ENCODE measurements around the gene GPR108. TPM values are rescaled to one million over a fixed set of nuclear protein-coding genes. Genes with fewer than 3 reads are reported as not detected.

GPR108 gene
- total RNA-seq, 1 donor from 2014 or later = 87.0 TPM

DNA sequence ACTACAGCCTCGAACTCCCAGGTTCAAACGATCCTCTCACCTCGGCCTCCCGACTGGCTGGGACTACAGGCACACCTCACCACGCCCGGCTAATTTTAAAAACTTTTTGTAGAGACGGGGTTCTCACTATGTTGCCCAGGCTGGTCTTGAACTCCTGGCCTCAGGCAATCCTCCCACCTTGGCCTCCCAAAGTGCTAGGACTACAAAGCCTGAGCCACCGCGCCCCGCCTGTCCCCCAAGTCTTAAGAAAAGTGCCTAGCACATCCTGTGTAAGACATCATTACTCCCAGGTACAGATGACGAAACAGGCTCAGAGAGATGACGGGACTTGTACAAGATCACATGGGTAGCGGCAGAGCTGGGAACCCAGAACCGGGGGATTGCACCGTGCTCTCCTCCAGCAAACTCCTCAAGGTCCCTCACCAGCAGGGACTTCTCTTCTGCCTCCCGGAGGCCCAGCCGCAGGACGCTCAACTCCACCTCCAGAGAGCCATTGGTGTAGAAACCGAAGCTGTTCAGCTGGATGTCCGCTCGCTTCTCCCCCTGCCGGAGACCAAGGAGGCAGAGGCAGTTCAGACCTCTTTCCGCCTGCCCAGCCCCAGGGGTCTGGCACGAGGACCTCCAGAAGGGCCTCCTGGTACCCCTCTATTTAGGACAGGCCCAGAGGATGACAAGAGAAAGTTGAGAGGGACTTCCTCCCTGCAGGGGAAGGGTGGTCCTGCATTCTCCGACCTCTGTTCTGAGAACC, 1.0 kb downstream of the GPR108 start:
- intact Hi-C loops (cut with DNase I) = no loop called here
- H3K9me3 ChIP-seq = no peaks in the 10 kb centered on the region
- no peaks in the 10 kb centered on the region for H3K27me3 ChIP-seq (ENCODE audit: low read depth)
- H3K36me3 ChIP-seq = peaks cover 27% of the 10 kb centered on the region
- ATAC-seq (peak; percentile 26 to 28), DNase-seq (peak; percentile 87)
- peak overlapping the region; percentile 94 for H3K27ac ChIP-seq
- TF ChIP-seq, protein P1, sequence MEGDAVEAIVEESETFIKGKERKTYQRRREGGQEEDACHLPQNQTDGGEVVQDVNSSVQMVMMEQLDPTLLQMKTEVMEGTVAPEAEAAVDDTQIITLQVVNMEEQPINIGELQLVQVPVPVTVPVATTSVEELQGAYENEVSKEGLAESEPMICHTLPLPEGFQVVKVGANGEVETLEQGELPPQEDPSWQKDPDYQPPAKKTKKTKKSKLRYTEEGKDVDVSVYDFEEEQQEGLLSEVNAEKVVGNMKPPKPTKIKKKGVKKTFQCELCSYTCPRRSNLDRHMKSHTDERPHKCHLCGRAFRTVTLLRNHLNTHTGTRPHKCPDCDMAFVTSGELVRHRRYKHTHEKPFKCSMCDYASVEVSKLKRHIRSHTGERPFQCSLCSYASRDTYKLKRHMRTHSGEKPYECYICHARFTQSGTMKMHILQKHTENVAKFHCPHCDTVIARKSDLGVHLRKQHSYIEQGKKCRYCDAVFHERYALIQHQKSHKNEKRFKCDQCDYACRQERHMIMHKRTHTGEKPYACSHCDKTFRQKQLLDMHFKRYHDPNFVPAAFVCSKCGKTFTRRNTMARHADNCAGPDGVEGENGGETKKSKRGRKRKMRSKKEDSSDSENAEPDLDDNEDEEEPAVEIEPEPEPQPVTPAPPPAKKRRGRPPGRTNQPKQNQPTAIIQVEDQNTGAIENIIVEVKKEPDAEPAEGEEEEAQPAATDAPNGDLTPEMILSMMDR (IDR thresholded peaks at IDR 0.05) = peak; percentile 62
- H3K4me3 ChIP-seq = peak overlapping the region; percentile 74
- peaks cover 40% of the 10 kb centered on the region for H3K4me1 ChIP-seq

DNA sequence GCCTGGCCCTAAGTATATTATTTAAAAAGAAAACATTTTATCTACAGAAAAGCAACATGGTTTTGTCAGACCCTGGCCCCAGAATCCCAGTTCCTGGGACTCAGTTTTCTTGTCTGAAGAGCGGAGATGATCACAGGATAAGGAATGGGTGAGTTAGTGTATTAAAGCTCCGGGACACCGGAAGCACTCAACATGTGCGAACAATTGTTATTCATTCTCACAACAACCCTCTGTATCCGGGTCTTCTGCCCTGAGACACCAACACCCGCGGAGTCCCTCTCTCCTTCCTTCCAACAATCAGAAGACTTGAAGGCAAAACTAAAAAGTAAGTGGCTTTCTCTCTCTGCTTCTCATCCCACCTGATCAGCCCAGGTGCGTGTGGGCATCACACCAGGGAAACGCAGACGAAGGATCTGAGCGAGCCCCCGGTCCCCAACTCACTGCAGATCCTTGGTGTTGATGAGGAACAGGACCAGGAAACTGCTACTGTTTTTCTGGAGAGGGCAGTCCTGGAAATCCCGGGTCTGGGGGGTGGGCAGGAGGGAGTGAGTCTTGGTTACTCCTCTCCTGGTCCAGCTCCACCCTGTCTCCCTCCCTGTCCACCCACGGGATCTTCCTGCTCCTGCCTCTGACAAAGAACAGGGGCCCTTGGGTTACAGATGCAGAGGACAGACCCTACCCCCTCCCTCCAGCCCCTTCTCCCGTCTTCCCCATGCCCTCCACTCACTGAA, 2.0 kb downstream of the GPR108 start:
- peaks cover 33% of the 10 kb centered on the region for H3K4me1 ChIP-seq
- DNase-seq = no peak

DNA sequence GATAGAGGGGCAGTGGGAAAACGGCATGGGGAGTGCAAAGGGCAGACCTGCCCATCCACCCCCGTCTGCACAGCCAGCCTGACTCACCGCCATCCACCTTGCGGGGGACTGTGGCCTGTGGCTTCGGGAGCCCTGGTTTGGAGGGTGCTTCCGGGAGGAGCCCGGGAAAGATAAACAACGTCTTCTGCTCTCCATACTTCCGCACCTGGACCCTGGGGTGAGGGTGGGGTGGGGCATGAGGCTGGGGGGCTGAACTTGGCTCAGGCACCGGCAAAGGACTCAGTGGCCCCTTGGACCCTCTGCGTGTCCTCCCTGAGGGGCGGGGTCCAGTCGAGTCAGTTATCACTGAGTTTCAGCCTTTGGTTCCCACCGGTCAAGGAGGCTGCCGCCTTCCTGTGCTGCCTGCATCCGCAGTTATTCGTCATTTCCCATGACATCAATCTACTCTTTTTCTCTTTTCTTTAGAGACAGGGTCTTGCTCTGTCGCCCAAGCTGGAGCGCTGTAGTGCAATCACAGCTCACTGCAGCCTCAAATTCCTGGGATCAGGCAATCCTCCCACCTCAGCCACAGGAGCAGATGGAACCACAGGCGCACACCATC, 3.2 kb downstream of the GPR108 start:
- H3K4me3 ChIP-seq = no peak overlapping the region
- intact Hi-C loops (cut with DNase I) = no loop called here
- no peaks in the 10 kb centered on the region for H3K27me3 ChIP-seq (ENCODE audit: low read depth)
- H3K36me3 ChIP-seq = peaks cover 27% of the 10 kb centered on the region
- H3K9me3 ChIP-seq = no peaks in the 10 kb centered on the region
- ATAC-seq (no peak), DNase-seq (peak; percentile 42)
- H3K4me1 ChIP-seq = peaks cover 30% of the 10 kb centered on the region
- TF ChIP-seq, protein P1 (IDR thresholded peaks at IDR 0.05) = no peak
- H3K27ac ChIP-seq = no peak overlapping the region

More for the DNA sequence above, 2.0 kb downstream of the GPR108 start:
- intact Hi-C loops (cut with DNase I) = no loop called here
- peak overlapping the region; percentile 94 for H3K27ac ChIP-seq
- TF ChIP-seq, protein P1 (IDR thresholded peaks at IDR 0.05) = no peak
- no peaks in the 10 kb centered on the region for H3K27me3 ChIP-seq (ENCODE audit: low read depth)
- no peaks in the 10 kb centered on the region for H3K9me3 ChIP-seq
- peak overlapping the region; percentile 74 for H3K4me3 ChIP-seq
- no peak for ATAC-seq
- H3K36me3 ChIP-seq = peaks cover 27% of the 10 kb centered on the region

DNA sequence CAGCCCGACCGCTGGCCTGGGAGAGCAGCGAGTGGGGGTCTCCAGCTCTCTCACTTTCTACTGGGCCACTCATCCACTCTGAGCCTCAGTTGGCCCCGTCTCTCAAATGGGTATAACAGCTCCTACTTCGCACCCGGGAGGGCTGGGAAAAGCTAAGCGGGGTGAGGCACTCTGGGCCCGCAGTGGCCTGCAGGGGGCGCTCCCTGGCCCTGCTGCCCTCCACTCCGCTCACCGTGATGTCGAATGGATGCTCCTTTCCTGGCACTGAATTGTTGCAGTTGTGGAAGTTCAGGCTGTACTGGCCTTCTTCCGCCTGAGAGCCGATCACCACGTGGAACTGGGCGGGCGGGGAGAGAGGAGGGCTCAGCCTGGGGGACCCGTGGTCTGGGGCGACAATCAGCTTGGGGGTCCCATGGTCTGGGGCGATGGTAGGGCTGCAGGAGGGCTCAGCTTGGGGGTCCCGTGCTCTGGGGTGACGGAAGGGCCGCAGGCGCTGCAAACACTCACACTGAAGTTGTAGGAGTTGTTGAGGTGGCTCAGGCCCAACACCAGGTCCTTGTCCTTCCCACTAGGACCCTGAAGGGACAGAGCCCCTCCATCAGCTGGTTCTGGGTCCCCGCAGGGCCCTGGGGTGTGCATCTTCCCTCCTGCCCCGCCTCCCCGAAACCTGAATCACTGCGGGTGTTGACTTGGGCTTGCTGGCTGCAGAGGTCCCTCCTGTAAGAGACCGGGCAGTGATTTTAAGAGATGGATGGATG, 3.9 kb downstream of the GPR108 start:
- H3K27ac ChIP-seq = no peak overlapping the region
- intact Hi-C loops (cut with DNase I) = no loop called here
- ATAC-seq = no peak
- no peaks in the 10 kb centered on the region for H3K27me3 ChIP-seq (ENCODE audit: low read depth)
- peaks cover 27% of the 10 kb centered on the region for H3K36me3 ChIP-seq
- no peaks in the 10 kb centered on the region for H3K9me3 ChIP-seq
- TF ChIP-seq, protein P1 (IDR thresholded peaks at IDR 0.05) = peak; percentile 33
- DNase-seq = peak; percentile 45
- peaks cover 30% of the 10 kb centered on the region for H3K4me1 ChIP-seq
- no peak overlapping the region for H3K4me3 ChIP-seq

DNA sequence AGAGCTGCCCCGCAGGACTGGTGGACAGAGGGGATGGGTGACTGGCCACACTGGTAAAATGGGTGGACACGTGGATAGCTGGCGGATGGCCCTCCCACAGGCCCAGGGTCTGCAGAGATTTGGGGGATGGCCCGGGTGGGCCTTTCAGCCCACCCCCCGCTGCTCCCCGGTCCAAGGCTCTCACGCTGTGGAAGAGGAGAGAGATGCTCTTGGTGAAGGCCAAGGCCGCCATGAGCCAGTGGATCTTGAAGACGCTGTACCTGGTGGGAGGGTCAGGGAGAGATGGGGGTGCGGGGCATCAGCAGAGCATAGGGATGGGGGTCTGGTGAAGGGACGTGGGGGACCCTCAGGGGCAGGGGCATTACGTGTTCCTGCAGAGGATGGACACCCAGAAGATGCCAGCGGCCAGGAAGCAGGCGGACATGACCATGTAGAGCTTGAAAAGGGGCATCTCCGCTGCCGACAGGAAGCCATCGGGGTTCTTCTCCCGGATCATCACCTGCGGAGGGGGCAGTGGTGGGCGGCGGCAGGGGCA, 4.5 kb downstream of the GPR108 start:
- ATAC-seq (no peak), DNase-seq (peak; percentile 33)
- intact Hi-C loops (cut with DNase I) = no loop called here
- H3K36me3 ChIP-seq = peaks cover 27% of the 10 kb centered on the region
- no peak overlapping the region for H3K4me3 ChIP-seq
- TF ChIP-seq, protein P1 (IDR thresholded peaks at IDR 0.05) = no peak
- no peaks in the 10 kb centered on the region for H3K27me3 ChIP-seq (ENCODE audit: low read depth)
- H3K27ac ChIP-seq = no peak overlapping the region
- no peaks in the 10 kb centered on the region for H3K9me3 ChIP-seq
- H3K4me1 ChIP-seq = peaks cover 30% of the 10 kb centered on the region

Measured in lower lobe of right lung (tissue), 2 donors.